ES-I3 (cell line): ENCODE data around the gene RANBP1.
"Not testable (repeated sequence)": the region's sequence is repeated elsewhere in the genome, so short reads cannot be mapped to it uniquely, and the experiment has no call there.

Experiments used
- H3K36me3 ChIP-seq: 2 replicates; pipeline ENCODE4 v1.6.1; 2013; ENCODE audit warnings: mild to moderate bottlenecking, low read length, control low read depth, moderate library complexity; ENCODE audit not compliant: insufficient read depth
- H3K4me1 ChIP-seq: 2 replicates; pipeline ENCODE4 v1.6.1; 2013; ENCODE audit warnings: mild to moderate bottlenecking, control low read depth, low read length; ENCODE audit not compliant: insufficient read depth
- H3K9ac ChIP-seq: 2 replicates; pipeline ENCODE4 v1.6.1; 2013; ENCODE audit warnings: low read depth, mild to moderate bottlenecking, low read length, moderate library complexity
- H3K9me3 ChIP-seq: 2 replicates; pipeline ENCODE4 v1.6.1; 2013; ENCODE audit warnings: mild to moderate bottlenecking, low read length, moderate library complexity; ENCODE audit not compliant: control insufficient read depth, insufficient read depth

Gene RANBP1

DNA sequence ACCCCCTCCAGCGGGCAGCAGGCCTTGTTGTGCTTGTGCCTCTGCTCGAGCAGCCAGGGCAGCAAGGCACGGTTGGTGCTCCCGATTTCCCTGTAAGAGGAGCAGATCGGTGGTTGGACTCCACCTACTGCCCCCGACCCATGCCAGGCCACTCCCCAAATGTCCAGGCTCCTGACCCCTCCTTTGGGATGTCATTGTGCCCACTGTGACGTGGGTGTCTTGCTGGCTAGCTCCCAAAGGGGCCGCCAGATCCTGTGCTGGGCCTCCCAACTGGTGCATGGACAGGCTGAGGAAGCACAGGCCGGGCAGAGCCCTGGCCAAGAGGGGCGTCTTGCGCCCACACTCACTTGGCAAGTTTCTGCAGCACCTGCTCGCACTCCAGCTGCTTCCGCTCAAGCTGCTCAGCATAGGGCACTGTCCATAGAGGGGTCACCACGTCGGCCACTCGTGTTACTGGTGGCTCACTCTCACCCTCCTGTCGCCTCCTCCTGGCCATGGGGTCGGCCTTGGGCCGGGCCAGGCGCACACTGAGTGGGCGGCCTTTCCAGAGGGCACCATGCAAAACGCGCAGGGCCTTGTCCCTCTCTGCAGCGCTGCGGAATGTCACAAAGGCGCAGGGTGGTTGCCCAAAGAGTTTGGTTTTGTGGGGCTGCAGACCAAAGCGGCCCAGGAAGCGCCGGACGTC lies at the start of gene RANBP1:
Gene RANBP1, plus strand, starts transcription at position 414 of the 685 bp plus-strand sequence. Its CDS starts 81 bp downstream, at position 495.
- H3K4me1 ChIP-seq, result peaks cover 7% of the 10 kb centered on the region
- H3K9ac ChIP-seq, result peak within 1 kb of the TSS; percentile 94
- peaks cover 15% of the 10 kb centered on the region for H3K36me3 ChIP-seq
- H3K9me3 ChIP-seq, result no peaks in the 10 kb centered on the region

DNA sequence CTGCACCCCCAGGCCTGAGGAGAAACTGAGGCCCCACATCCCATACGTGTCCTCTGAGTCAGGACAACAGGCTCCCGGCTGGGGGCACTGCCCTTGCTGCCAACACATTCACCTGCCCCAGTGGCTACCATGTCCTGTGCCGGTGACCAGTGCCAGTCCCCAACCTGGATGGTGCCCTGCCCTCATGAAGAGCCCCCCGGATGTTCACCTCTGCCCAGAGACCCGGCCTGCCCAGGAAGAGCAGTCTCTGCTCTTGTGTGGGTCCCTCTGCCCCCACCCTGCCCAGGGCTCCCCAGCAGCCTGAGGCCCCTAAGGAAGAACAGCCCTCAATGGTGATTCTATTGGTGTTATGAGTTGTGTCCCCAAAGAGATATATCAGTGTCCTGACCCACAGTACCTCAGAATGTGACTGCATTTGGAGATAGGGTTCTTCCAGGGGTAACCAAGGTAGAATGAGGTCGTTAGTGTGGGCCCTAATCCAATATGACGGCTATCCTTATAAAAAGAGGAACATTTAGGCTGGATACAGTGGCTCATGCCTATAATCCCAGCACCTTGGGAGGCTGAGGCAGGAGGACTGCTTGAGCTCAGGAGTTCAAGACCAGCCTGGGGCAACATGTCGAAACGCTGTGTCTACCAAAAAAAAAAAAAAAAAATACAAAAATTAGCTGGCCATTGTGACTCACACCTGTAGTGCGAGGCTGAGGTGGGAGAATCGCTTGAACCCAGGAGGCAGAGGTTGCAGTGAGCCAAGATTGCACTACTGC lies 49.1 kb upstream of the RANBP1 start:
- Histone ChIP-seq H3K9ac (no peak overlapping the region), H3K4me1 (no peaks in the 10 kb centered on the region; the same call in 1 of the 2 replicates), H3K36me3 (no peaks in the 10 kb centered on the region), H3K9me3 (no peaks in the 10 kb centered on the region)

- H3K4me1 ChIP-seq, H3K9me3 ChIP-seq, H3K9ac ChIP-seq, H3K36me3 ChIP-seq: not testable (repeated sequence)
Measured at GRCh38 chr22:20067384-20067682, 48.6 kb upstream of the RANBP1 start.

DNA sequence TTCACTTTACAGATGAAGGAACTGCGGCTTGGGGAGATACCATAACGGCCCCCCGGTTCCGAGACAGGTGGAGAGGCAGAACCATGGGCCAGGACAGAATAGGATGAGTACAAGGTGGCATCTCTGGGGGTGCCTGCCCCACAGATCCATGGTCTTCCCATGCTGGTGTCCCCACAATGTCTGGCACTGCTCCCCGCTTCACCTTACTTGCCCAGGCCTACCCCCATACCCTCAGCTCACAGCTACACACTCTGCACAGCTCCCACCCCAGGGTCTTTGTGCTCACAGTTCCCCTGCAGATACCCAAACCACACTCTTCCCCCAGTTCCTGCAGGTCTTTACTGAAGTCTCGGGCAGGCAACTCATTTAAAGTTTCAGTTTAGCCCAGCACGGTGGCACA lies 47.3 kb upstream of the RANBP1 start:
- Histone ChIP-seq H3K9me3 (no peaks in the 10 kb centered on the region), H3K36me3 (no peaks in the 10 kb centered on the region), H3K4me1 (no peaks in the 10 kb centered on the region), H3K9ac (no peak overlapping the region)

DNA sequence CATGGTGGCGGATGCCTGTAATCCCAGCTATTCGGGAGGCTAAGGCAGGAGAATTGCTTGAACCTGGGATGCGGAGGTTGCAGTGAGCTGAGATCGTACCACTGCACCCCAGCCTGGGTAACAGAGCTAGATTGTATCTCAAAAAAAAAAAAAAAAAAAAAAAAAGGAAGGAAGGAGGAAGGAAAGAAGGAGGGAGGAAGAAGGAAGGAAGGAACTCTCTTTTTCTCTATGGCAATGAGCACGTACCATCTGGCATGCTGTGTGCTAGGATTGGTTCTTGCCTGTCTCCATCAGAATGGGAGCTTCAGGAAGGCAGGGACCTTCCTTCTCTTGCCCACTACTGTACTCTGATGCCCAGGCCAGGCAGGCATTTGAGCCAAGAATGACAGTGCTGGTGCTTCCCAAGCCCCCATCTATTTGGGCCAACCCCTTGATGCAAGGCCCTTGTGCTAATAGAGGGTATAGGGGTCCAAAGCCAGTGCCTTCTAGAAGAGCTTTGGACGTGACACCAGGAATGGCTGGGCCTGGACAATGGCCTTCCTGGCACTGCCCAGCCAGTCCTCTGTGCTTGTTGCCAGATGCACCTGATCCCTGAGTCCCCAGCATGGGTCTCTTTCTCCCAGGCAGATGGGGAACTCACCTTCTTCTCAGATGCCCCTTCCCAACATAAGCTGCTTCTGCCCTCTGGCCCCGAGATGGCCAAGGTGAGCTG lies 46.4 kb upstream of the RANBP1 start:
- H3K4me1 ChIP-seq, result no peaks in the 10 kb centered on the region
- H3K9ac ChIP-seq, result no peak overlapping the region

DNA sequence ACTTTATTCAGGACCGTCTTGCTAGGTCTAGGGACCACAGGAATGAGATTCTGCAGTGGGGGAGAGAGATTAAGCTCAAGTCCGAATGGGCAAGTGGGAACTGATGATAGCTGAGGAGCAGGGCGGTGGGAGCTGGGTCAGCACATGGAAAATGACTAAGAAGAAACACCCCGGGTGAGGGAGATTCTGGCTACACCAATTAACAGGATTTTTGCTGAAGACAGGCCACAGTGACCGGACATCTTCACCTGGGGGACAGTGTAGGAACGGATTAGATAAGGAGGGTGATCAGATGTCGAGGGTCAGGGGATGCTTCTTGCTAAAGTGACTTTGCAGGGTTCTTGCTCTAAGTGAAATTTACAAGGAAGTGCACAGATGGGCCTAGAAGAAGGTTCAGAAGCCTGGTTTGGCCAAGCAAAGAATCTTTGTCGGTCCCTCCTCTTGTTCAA lies 44.4 kb upstream of the RANBP1 start:
- H3K9ac ChIP-seq, result no peak overlapping the region
- no peaks in the 10 kb centered on the region for H3K36me3 ChIP-seq

More for the DNA sequence above, 46.4 kb upstream of the RANBP1 start:
- no peaks in the 10 kb centered on the region for H3K36me3 ChIP-seq
- no peaks in the 10 kb centered on the region for H3K9me3 ChIP-seq

DNA sequence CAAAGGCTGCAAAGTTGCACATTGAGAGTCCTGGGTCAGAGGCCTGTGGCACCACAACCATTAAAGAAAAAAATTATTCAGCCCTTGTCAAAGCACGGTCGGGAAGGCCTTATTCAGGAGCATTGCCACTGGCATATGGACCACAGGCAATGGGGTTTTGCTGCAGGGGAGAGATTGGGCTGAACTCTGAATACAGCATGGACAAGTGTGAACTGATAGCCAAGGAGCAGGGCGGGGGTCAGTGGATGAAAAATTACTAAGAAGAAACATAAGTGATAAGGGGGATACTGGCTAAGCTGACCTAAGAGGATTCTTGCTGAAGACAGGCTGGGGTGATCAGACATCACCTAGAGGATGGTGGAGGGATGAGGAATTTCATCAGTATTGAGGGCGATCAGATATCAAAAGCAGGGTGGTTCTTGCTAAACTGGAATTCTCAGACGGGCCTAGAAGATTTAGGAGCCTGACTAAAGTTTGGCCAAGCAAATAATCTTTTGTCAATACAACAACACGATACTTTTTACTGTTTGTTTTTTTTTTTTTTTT lies 39.2 kb upstream of the RANBP1 start:
- H3K9ac ChIP-seq, result no peak overlapping the region
- H3K9me3 ChIP-seq, result no peaks in the 10 kb centered on the region
- H3K36me3 ChIP-seq, result peaks cover under 1% of the 10 kb centered on the region; the same call in 1 of the 2 replicates
- peaks cover 5% of the 10 kb centered on the region; the same call in 1 of the 2 replicates for H3K4me1 ChIP-seq

More for the DNA sequence above, 44.4 kb upstream of the RANBP1 start:
- Histone ChIP-seq H3K4me1 (no peaks in the 10 kb centered on the region), H3K9me3 (no peaks in the 10 kb centered on the region)

- Histone ChIP-seq H3K4me1 (peaks cover 14% of the 10 kb centered on the region; the same call in 1 of the 2 replicates), H3K9ac (peak within 1 kb of the TSS; percentile 81), H3K9me3 (no peaks in the 10 kb centered on the region), H3K36me3 (peaks cover 2% of the 10 kb centered on the region; the same call in 1 of the 2 replicates)
Measured at GRCh38 chr22:20079745-20080444, 36.0 kb upstream of the RANBP1 start, which contains the start of gene DGCR8. TSS of gene DGCR8 (plus strand) at chr22:20080241. CDS start at chr22:20085964, 5,723 bp downstream.

GRCh38 chr22:20080445-20080775 lies 35.5 kb upstream of the RANBP1 start:
- H3K9ac ChIP-seq, result peak overlapping the region; percentile 81
- H3K4me1 ChIP-seq, result peaks cover 14% of the 10 kb centered on the region; the same call in 1 of the 2 replicates
- peaks cover 3% of the 10 kb centered on the region; the same call in 1 of the 2 replicates for H3K36me3 ChIP-seq
- no peaks in the 10 kb centered on the region for H3K9me3 ChIP-seq

DNA sequence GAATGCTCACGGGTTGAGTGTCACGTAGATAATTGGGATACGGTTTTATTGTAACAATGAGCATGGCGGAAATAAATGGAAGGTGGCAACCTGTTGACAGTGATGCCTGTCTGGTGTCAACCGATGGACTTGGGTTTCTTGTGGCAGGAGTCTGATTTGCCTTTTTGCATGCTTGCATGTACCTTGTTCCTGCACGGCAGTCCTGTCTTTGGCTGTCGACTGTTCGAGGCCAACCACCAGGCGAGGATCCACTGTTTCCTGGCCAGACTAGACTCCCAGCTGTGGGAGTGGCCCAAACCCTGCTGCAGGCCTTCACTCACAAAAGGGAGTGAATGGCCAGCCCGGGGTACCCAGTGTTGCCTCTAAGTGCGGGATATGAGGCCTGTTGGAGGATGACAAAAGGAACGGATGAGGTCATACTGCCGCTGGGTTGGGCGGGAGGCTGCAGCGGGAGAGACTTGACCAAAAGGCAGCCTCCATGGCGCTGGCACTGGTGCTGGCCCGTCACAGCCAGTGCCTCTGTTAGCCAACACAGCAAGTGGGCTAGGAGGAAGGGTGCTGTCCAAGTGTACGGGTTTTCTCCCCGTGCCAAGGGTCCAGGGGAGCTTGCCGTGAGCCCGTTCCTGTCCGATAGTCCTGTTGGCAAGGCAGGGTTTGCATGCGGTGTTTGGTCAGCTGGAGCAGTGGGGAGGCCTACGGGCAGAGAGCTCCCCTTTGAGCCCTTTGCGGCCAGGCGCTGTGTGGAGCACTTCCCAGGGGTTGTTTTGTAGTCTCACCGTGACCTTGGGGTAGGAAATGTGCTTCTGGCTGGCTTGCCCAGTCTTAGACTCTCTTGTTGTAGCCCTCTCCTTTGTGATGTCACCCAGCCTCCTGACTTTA lies 34.9 kb upstream of the RANBP1 start:
- Histone ChIP-seq H3K9me3 (no peaks in the 10 kb centered on the region), H3K4me1 (peaks cover 14% of the 10 kb centered on the region; the same call in 1 of the 2 replicates), H3K9ac (peak overlapping the region; percentile 81), H3K36me3 (peaks cover 5% of the 10 kb centered on the region)

DNA sequence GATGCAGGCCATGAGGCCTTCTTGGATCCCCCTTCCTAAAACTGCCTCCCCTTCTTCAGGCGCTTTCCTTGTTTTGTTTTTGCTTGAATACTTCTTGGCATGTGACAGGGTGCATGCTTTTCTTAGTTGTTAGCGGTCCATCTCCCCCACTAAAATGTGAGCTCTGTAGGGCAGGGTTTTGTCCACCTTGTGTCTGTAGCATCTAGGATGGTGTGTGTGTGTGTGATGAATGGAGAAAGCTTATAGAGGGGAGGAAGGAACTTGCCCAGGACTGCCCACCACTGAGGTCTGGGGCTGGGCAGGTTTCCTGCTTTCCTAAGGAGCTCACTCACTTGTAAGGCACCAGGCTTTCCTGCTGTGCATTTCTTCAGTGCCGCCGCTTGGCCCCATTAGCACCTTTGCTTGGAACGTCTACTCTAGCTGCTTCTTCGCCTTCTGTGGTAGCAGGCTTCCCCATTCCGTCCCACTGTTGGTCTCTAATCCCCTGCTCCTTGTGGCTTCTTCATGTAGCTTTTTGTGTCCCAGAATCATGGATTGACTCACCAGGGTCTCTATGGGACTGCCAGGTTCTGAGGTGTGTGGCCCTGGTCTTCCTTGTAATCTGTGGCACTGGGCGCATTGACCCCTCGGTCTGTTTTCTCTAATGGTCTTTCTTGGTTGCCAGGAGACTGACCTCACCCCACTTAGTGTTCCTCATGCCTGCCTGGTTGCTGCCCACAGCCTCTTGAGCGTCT lies 32.6 kb upstream of the RANBP1 start:
- Histone ChIP-seq H3K36me3 (peaks cover 22% of the 10 kb centered on the region), H3K4me1 (peaks cover 14% of the 10 kb centered on the region; the same call in 1 of the 2 replicates), H3K9ac (no peak overlapping the region)

DNA sequence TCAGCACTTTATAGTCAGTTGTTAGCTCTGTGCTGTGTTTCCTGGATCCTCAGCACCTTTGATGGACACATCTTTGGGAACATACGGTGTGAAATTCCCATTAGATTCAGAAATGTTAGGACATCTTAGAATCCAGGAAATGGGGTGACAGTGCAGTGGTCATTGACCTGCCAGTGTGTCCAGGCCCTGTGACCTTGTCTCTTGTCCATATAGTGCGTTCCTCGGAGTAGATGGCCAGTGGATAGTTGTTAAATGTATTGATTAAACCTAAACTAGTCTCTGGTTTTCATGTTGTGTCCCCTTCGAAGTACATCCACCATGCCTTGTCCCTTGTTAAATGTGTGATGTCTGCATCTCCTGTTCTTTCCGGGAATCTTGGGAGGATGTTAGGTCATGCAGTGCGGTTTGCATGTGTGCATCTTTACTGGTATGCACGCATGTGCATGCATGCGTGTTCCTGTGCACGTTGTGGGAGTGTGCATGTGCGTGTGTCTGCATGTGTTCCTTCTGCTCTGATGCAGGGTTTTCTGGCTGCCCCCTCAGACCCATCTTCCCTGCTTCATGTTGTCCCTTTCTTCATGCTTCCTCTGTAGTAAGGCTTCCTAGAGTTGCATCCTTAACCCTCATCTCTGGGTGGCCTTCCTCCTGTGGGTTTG lies 31.9 kb upstream of the RANBP1 start:
- Histone ChIP-seq H3K9me3 (no peaks in the 10 kb centered on the region), H3K9ac (no peak overlapping the region), H3K36me3 (peaks cover 29% of the 10 kb centered on the region), H3K4me1 (peaks cover 14% of the 10 kb centered on the region; the same call in 1 of the 2 replicates)

More for the DNA sequence above, 32.6 kb upstream of the RANBP1 start:
- no peaks in the 10 kb centered on the region for H3K9me3 ChIP-seq
